SHP77 treated with DMSO at 0.1 percent for 48 hours (cell line): ENCODE measurements around the gene TENT4A.
"Not testable (repeated sequence)": the region's sequence is repeated elsewhere in the genome, so short reads cannot be mapped to it uniquely, and the experiment has no call there.

ENCODE experiments used
- DNase-seq: peaks from one replicate; lab custom pipeline; 2025; lab: John Stamatoyannopoulos, UW

TENT4A gene

DNA sequence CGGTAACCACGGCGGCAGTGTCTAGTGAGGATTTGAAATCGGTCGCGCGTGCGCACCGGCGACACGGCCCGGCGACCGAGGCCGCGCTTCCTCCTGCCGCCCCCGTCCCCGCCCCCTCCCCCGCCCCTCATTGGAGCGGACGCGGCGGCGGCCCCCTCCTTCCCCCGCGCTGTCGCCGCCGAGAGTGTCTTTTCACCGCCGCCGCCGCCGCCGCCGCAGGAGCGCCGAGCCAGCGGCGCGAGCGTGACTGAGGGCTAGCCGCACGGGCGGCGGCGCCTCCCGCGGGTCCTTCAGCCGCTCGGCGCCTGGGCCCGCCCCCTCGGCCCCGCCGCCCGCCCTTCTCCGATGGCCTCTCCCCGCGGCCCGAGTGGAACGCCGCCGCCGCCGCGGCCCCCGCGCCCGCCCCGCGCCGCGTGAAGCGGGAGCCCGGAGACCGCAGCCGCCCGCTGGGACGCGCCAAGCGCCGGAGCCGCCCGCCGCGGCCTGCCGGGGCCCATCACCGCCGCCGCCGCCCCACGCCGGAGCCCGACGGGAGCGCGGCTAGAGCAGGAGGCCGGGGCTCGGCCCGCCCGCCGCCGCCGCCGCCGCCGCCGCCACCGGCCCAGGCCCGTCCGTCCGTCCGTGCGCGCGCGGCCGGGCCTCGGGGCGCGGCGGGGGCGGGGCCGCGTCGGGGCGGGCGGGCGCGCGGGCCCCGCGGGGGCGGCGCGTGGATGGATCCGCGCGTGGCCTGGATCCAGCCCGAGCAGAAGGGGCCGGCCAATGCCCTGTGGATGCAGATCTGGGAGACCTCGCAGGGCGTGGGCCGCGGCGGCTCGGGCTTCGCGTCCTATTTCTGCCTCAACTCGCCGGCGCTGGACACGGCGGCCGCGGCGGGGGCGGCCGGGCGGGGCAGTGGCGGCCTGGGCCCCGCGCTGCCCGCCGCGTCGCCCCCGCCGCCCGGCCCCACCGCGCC is at the start of gene TENT4A:
TENT4A (plus strand) TSS at position 159 of the 952 bp plus-strand sequence; CDS start at position 711, 552 bp downstream.
- DNase-seq, result no peak

DNA sequence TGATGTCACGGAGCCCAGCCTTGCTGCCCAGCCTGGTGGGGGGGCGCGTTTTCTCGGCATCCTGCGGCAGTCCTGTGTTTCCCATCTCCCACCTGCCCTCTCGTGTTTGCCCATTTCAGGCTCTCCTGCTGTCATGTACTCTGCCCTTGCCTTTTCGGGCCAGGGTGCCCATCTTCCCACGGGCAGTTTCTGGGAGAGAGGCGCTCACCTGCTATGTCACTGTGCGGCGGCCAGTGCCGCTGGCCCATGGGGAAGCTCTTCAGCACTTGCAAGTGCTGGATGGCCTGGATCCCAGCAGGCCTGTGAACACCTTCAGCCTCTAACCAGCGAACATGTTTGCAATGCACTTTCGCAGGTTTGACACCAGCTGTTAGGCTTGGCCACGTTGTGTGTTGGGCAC is 46.5 kb upstream of the TENT4A start:
- no peak for DNase-seq

DNA sequence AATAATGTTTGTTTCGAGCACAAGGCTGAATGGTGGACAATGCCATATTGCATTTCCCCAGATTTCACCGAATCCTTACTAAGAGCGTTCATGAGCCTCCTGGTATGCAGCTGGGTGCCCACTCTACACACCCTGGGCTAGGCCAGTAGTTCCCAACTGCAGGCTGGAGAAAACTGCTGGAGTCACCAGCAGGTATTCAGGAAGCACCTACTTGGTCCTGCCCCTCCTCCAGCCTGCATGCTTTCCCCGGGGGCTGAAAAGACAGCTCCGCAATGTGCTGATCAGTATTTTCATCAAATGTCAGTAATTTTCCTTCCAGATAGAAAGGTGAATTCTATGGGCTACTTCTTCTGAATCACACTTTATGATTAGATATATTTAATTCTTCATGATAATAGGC is 45.6 kb upstream of the TENT4A start:
- no peak for DNase-seq

DNA sequence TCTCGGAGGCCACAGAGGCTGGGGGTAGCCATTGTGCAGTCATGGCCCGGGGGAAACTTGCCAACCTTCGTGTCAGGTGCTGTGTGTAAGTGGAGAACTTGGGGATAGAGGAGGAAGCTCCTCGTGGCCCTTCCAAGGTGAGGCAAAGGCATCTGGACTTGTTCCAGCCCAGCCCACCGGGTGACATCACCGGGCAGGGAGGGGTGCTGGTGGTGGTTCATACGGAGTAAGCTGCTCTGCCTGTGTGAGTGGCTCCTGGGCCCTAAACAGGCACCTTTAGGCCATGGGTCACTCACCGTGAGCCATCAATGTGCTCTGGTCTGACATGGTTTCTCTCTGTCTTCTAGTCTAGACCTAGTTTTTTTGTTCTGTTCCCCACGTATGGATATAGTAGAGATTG is 44.5 kb upstream of the TENT4A start:
- not testable (repeated sequence) for DNase-seq

DNA sequence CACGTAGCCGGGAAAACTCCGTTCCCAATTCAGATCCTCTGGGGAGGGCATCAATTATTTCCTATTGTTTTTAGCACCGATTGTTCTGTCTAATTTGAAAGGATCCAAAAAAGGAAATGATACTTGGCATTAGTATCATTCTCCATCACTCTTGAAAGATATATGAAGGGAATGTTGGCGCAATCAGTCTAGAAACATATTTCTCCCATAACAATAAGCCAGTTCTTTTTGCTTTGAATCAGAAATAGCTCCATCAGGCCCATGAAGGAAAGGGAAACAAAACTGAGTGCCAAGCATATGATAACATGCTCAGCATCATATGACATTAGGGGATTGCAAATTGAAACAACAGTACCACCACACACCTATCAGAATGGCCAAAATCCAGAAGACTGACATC is 40.2 kb upstream of the TENT4A start:
- DNase-seq, result no peak

DNA sequence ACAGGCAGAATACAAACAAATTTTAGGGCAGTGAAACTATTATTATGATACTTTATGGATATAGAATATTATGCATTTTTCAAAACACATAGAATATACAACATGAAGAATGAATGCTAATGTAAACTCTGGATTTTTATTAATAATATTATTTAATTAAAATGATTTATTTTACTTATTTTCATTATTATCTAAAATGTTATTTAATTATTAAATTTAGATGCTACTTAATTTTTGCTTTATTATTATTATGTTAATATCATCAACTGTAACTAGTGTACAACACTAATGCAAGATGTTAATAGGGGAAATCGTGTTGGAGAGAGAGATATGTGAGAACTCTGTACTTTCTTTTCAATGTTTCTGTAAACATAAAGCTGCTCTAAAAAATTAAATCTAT is 39.3 kb upstream of the TENT4A start:
- DNase-seq, result no peak

DNA sequence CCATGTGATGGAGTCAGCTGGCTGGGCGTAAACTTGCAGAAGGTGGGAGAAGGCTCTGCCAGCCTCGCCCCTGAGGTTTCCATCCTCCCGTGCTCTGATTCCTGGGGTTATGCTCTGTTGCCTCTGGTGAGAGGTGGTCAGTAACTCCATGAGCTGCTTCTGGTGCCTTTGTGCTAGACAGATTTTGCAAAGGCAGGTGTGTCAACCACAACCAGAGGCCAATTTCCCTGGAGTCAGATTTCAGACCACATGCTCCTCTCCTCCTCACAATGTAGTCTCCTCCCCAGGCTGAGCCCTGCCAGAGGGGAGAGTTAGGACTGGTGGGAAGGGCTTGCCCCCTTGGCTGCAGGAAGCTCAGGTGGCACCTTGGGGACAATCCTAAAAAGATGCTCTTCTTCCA is 38.8 kb upstream of the TENT4A start:
- DNase-seq, result peak; percentile 31

DNA sequence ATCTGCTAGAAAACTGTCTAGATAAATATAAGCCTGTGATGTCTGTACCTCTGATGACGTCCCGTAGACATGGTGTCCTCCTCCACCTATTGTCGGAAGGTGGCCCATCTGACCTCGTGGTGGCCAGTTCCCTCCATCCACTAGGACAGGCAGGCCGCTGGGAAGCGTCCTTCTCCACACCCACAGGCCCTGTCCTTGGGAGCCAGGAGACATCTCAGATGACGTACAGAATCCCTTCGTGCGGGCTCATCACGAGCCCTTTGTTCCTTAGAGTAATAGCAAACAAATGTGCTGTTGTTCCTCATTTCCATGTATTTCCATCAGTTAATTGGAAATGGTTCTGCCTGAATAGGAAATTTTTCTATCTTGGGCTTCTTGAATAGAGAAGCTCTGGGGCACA is 38.3 kb upstream of the TENT4A start:
- no peak for DNase-seq

DNA sequence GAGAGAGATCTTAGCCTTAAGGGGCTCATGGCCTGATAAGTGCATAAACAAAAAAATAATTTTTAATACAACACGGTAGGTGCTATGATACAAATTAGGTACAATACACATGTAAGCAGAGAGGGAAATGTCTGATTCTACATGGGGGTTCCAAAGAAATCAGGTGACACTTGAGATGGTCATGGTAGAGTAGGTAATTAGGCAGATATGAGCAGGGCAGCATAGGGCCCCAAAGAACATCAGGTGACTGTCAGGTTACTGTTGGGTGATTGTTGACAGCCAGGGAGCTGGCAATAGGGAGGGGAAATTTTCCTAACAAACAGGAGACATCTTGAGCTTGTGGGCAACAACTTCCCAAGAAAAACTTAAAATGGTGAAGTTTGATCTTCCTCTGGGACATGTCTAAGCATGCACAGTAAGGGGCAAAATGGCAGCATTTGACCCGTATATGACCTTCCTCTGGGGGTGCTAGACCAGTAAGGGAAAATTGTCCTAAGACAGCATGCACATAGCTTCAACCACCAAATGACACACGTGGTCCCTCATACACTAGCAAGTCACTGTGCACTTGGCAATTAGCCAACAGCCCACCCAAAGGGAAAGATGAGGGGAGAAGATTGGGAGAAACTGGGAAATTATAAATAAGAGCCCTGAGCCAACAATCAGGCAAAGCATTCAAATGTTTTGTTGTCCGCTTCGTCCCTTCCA is 37.3 kb upstream of the TENT4A start:
- DNase-seq, result no peak

DNA sequence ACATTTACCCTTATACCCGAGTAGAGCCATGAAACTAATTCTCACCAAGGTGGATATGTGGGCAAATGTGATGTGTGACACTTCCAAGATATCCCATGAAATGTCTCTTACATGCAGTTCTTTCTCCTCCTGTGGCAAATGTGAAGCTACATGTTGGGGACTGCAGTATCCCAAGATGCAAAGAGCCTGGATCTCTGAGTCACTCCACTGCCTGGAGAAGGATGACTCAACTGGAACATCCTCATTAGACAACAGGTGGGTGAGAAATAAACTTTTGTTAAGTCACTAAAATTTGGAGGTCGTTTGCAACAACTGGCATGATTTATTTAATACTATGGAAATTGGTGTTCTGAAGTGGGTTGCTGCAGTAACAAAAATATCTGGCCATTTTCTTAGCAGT is 36.5 kb upstream of the TENT4A start:
- DNase-seq, result no peak

DNA sequence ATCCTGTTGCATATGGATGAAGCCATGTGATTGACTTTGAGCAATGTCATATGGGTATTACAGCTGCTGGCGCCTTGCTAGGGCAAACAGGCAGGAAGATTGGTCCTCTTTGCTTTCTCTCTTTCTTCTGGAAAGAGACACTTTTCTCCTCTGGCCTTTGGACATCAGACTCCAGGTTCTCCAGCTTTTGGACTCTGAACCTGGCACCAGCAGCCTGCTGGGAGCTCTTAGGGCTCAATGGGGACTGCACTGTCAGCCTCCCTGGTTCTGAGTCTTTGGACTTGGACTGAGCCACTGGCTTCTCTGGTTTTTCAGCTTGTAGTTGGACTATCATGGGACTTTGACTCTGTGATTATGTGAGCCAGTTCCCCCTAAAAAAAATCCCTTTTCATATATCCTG is 34.8 kb upstream of the TENT4A start:
- DNase-seq, result no peak

DNA sequence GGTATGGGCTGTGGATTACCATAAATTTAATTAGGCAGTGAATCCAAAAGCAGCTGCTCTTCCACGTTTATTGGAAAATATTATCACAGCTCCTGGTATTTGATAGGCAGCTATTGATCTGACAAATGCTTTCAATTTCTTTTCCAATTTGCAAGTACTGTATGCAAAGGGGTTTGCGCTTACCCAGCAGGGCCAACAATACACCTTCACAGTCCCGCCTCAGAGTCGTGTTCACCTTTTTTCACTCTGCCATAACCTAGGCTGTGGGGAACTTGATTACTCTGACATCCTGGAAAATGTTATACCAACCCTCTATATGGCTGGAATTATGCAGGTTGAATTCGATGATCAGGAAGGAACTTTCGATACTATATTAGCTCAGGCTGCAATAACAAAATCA is 32.3 kb upstream of the TENT4A start:
- no peak for DNase-seq

DNA sequence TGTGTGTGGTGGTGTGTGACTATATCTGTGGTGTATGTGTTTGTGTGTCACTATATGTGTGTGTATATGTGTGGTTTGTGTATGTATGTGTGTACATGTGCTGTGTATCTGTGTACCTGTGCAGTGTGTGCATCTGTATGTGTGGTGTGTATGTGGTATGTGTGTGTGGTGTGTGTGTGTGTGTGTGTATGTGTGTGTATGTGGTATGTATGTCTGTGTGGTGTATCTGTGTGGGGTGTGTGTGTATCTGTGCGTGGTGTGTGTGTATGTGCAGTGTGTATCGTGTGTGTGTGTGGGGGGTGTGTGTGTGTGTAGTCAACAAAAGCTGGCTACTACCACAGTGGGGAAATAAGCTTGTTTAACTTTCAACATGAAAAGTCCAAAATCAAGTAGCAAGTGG is 31.6 kb upstream of the TENT4A start:
- DNase-seq, result no peak

DNA sequence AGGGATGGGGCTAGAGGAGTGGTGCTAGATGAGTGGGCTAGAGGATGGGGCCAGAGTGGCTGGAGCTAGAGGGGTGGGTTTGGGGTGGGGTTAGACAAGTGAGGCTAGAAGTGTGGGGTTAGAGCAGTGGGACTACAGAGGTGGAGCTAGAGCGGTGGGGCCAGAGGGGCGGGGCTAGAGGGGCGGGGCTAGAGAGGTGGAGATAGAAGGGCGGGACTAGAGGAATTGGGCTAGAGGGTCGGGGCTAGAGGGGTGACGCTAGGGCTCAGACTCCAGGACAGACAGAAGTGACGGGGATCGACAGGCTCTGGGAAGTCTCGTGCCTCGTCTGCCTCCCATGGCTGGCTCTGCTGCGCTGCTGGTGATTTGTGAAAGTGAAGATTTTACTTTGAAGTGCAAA is 31.0 kb upstream of the TENT4A start:
- DNase-seq, result no peak

DNA sequence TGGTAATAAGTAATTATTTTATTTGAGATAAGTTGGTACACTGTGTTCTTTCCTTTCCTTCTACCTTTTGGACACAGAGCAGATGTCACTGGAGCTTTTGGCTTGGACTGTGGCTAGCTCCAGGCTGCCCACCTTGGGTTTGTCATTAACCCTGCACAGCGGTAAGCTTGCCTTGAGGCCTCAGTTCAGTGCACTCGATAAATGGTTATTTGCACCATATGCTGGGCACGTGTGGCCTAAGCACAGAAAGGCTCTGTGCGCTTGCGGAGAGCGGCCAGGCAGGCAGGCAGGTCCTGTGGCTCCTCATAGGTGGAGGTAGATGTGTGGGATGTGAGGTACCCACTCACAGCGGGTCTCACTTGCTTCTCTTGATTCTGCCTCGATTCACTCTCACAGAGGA is 30.0 kb upstream of the TENT4A start:
- no peak for DNase-seq

DNA sequence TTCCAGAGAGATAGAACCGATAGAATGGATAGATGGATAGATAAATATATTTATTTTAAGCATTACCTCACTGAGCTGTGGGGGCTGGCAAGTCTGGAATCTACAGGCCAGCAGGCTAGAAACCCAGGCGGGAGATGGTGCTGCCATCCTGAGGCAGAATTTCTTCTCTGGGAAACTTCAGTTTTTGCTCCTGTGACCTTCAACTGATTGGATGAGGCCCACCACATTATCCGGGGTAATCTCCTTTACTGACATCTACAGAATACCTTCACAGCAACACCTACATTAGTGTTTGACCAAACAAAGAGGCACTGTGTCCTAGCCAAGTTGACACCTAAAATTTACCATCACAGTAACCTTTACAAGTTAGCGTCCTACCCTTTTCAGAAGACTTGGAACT is 29.2 kb upstream of the TENT4A start:
- DNase-seq, result no peak

DNA sequence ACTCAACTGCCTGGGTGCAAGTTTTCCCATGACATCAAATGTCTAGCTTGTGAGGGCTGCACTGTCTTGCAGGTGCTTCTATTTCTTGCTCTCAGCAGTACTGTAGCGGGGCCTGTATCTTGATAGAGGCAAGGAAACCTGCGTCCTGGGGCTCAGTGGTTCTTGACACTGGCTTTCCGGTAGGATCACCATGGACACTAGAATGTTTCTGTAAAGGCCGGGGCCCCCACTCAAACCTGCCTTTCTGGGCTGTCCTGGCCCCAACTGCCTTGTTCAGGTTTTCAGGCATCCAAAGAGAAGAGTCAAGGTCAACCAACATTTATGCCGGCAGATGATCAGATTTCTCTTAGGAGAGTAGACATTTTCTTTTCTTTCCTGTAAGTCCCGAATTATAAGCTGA is 26.7 kb upstream of the TENT4A start:
- no peak for DNase-seq

DNA sequence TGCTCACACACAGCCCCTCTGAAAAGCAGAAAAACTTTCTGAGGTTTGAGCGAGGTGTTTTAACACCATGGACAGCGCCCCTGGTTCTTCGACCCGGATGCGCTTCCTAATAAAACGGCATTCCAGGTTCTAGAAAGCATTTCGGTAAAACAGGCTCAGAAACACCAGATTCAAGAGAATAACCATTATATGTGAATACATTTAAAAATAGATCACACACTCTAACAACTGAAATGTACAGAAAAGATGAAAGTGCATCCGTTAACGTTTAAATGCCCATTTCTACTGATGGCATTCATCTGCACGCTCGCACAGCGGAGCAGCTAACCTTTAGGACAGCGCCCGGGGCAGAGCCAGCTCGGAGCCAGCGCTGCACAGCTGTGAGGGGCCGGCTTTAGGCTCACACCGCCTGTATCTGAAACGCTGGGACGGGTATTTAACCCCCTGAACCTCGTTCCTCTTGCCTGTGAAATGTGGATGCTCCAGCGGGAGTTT is 26.3 kb upstream of the TENT4A start:
- no peak for DNase-seq

DNA sequence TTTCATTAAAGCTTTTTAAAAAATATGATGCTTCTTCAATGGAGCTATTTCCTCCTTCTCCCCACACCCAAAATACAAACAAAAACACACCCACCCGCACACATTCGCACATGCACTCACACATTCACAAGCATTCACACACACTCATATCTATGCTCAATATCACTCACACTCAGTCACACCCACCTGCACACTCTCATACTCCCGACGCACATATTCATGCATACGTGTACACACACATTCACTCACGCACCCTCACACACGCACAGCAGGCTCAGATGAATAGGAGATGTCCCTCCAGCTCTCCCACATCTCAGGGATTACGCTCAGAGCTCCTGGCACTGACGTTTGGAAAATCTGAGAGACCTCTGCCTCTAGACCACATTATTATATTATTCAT is 25.7 kb upstream of the TENT4A start:
- DNase-seq, result no peak

DNA sequence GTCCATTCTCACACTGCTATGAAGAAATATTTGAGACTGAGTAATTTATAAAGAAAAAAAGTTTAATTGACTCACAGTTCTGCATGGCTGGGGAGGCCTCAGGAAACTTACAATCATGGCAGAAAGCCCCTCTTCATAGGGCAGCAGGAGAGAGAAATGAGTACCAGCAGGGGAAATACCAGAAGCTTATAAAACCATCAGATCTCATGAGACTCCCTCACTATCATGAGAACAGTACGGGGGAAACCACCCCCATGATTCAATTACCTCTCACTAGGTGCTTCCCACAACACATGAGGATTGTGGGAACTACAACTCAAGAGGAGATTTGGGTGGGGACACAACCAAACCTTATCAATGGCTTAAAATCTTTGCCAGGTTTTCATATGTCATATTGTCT is 20.3 kb upstream of the TENT4A start:
- no peak for DNase-seq

DNA sequence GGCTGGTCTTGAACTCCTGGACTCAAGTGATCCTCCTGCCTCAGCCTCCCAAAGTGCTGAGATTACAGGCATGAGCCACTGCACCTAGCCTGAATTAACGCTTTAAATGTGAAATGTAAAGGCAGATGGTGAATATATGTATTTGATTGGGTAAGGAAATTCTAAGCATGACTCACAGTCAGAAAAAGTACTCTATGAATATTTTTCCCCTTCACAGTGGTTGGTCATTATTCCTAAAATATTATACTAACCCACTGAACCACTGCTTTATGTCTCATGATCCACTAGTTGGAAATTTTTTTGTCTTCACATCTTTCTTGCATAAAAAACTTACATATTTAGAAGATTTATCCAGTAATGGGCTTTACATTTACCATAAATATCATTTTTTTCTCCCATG is 14.5 kb upstream of the TENT4A start:
- DNase-seq, result no peak

DNA sequence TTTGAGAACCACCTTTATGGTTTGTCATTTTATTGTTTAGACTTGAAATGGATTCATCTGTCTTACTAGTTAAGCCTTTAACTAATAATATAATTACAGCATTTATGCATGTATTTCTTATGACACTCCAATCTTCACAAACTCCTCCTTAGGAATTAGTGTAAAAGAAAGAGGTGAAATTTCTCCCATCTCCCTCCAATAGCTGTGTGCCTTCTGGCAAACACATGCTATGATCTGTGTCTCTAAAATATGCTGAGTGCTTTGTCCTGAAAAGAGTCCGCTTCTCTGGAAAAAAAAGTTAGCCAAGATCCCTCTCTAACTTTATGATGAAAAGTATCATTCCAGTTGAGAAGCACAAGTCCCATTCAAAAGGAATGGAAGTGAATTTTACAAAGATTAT is 13.9 kb upstream of the TENT4A start:
- DNase-seq, result no peak

DNA sequence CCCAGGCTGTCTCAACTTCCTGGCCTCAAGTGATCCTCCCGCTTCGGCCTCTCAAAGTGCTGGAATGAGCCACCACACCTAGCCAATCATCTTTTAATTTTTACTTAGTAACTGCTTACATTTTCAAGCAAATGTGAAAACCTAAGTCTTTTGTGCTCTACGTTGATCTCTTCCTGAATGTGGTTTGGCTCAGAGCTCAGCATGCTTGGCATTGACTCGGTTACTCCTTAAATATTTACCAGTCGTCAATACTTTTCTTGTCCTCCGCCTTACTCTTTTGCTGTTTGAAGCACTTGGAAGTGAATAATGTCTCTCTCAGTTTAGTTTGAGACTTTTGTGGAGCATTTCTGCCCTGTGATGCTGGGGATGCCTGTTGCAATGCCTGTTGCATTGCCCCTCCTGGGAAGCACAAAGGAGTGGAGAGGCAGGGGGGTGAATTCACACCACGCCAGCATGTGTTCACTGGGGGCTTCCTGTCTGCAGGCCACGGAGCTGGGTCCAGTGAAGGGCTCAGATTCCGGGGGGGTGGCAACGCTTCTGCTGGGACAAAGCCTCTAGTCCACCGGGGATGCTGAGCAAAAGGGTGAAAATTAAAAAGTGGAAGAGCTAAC is 13.1 kb upstream of the TENT4A start:
- DNase-seq, result no peak
